ENCODE results near the gene KPNB1. TPM values are rescaled to one million over a fixed set of nuclear protein-coding genes. Genes with fewer than 3 reads are reported as not detected.

KPNB1 gene
- total RNA-seq, 1 experiment from 2014 or later, result 681 TPM

DNA sequence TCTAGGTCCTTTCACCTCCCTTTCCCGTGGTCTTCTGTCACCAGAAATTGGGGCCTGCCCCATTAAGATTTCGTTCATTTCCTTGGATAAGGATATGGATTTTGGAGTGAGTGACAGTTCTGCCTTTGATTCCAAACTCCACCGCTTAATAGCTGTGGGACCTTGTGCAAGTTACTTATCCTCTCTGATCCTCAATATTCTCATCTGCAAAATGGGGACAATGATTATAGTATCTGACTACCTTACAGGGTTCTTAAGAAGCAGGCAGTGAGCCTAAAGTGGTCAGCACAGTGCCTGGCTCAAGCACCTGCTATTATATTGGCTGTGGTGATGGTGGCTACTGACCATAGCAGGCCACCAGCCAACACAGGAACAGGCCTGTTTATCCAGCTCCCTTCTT, 59.9 kb downstream of the KPNB1 start:
- no peaks in the 10 kb centered on the region for H3K36me3 ChIP-seq
- peaks cover 22% of the 10 kb centered on the region for H3K27me3 ChIP-seq (replicated peaks)
- no peaks in the 10 kb centered on the region for H3K9me3 ChIP-seq (replicated peaks)
- no peak for DNase-seq (ENCODE audit: low read depth in 1 of 2, low spot score in 2 of 2)
- no peaks in the 10 kb centered on the region for H3K4me1 ChIP-seq (replicated peaks)
- no peak overlapping the region for H3K27ac ChIP-seq
- H3K4me3 ChIP-seq, result no peak overlapping the region

DNA sequence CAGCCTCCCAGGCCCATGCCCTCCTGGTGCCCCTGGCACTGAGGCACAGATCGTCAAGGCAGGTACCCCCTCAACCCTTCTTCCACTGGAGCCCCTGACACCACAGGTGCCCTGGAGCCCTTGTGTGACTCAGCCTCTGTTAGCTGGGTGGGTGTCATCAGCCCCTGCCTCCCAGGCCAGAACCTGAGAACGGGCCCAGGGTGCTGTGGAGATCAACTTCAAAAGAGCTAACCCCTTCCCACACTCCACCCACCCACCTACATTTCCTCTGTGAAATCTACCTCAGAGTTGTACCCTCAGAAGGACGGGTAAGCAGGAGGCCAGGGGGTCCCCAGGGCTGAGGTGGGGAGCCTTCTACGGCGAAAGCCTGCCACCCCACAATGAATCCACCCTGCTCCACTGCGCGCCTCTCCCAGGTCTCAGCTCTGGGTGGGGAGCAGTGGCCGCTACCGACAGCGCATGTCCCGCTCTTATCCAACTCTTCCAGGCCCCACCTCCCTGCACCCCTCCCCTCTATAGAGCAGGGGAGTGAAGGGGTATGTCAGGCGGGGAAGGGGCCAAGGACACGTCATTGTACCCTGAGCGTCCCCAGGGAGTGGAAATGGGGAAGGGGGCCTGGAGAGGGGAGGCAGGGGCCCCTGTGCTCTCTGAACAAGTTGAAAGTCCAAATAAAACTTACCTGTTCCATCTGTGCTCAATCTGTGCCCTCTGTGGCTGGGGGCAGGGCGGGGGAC, 61.8 kb downstream of the KPNB1 start:
- Histone ChIP-seq H3K9me3 (replicated peaks) (no peaks in the 10 kb centered on the region), H3K4me3 (no peak overlapping the region), H3K27ac (no peak overlapping the region), H3K27me3 (replicated peaks) (peaks cover 33% of the 10 kb centered on the region), H3K4me1 (replicated peaks) (no peaks in the 10 kb centered on the region), H3K36me3 (no peaks in the 10 kb centered on the region)
- no peak for DNase-seq (ENCODE audit: low read depth in 1 of 2, low spot score in 2 of 2)

DNA sequence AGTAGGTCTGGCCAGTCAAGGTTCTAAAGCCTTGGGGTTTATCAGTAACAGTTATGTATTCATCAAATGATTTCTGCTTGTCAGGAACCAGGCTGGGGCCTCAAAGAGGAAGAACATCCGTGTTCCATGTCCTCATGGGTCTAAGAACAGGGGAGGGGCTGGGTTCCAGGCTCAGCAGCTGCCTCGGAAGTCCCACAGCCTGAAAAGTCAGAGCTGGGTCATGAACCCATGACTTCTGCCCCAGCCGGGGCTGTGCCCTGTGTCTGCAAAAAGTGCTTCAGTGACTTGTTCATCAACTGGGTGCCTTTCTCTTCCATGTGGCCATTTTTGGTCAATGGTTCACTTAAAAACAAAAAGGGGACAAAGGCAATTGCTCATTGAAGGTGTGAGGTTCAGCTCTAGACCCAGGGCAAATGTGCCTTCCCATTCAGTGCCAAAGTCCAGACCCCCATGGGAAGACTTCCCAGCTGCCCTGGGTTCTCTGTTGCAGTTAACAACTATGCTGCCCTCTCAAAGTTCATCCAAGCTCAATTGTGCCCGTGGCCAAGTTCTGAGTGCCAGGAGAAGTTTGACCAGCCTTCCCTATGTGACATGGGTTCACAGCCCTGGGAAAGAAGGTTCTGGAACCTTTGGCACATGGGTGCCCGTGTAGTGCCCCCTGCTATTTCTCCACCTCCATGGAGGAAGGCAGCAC, 62.8 kb downstream of the KPNB1 start:
- H3K9me3 ChIP-seq (replicated peaks), result no peaks in the 10 kb centered on the region
- no peak for DNase-seq (ENCODE audit: low read depth in 1 of 2, low spot score in 2 of 2)
- H3K27ac ChIP-seq, result no peak overlapping the region
- no peaks in the 10 kb centered on the region for H3K36me3 ChIP-seq
- H3K4me1 ChIP-seq (replicated peaks), result no peaks in the 10 kb centered on the region; the same call in 1 of the 2 replicates
- no peak overlapping the region for H3K4me3 ChIP-seq
- H3K27me3 ChIP-seq (replicated peaks), result peaks cover 33% of the 10 kb centered on the region

DNA sequence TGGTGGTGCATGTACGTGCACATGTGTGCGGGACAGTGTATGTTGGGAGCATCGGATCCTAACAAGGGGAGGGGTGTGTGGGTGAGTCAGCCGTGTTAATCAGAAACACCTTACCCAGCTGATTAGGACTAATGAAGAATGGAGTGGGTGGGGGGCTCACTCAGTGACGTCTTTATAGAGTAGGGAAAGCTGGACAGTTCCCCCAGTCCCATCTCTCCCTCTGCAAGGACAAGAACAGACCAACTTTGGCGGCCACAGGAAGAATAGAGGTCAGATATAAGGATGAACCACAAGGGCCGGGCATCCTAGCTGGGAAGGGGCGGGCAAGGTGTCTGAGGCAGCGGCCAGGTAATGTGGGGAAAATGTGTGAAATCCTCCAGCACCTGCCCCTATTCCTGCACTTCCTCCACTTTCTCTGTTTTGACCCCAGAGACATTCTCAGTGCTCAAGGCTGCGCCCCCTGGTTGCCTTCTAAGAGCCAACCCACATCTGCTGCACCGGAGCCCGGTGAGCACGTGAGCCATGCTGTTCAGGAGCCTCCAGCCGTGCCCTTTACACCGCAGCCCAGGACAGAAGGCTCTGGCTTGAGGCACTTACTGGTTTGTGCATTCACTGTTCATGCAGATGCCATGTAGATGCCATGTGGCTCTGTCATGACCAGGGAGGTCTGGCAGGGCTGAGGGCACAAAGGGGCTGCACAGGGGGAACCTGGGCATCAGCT, 64.4 kb downstream of the KPNB1 start:
- Histone ChIP-seq H3K27ac (no peak overlapping the region), H3K4me3 (no peak overlapping the region), H3K36me3 (no peaks in the 10 kb centered on the region), H3K27me3 (replicated peaks) (peaks cover 37% of the 10 kb centered on the region), H3K9me3 (replicated peaks) (no peaks in the 10 kb centered on the region), H3K4me1 (replicated peaks) (peaks cover 16% of the 10 kb centered on the region)
- no peak for DNase-seq (ENCODE audit: low read depth in 1 of 2, low spot score in 2 of 2)

DNA sequence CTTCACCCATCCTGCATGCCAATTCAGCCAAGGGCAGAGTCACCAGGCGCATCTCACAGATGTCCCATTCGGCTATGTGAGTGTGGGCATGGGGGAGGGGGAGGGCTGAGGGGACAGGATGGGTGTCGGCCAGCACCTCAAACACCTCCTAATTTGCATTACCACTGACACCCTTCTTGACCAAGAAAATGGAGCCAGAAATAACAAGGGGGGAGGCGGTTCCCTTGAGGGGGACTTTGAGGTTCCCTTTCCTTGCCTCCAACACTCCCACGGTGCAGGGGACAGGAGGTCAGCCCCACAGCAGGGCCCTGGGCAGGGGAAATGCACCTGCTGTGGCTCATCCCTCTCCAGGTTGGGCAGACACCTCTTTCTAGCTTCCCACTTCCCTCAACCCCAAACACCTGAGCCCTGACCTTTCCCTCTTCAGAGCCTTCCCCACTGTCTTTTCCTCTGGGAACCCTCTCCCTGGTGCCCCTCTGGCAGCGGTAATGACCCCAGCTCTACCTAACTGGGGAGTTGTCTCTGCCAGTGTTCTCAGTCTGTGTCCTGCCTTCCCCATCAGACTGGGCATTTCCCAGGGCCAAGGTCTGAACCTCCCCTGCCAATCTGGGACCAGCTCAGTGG, 65.2 kb downstream of the KPNB1 start:
- no peak for DNase-seq (ENCODE audit: low read depth in 1 of 2, low spot score in 2 of 2)

DNA sequence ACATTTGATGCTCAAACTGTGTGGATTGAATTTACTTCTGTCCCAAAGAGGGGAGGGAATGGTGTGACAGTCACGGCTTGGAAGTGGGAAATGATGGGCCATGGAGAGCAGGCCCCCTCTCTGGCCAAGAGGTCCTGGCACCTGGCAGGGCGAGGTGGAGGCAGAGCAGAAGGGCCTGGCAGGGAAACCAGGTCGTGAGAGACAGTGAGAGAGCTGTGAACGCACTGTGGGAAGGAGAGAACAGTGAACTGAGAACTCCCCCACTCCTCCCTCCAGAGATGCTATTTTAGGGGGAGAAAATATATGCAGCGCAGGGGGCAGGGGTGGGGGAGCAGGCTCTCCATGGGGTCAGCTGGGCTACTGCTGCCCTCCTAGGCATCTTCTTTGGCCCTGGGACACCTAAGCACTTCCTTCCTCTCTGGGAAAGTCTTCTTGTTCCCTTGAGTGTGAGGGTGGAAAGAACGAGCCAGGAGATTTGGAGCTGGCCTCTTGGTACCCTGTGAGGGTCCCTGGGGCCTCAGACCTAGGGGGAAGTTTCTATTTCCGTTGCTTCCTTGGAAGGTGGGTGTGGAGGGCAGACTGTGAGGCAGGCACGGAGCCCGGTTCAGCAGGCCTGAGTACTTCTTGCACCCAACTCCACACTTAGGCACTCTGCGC, 66.1 kb downstream of the KPNB1 start:
- H3K27me3 ChIP-seq (replicated peaks), result peaks cover 37% of the 10 kb centered on the region
- no peaks in the 10 kb centered on the region for H3K9me3 ChIP-seq (replicated peaks)
- no peak overlapping the region for H3K4me3 ChIP-seq
- no peak for DNase-seq (ENCODE audit: low read depth in 1 of 2, low spot score in 2 of 2)
- H3K4me1 ChIP-seq (replicated peaks), result peaks cover 33% of the 10 kb centered on the region
- H3K27ac ChIP-seq, result no peak overlapping the region
- no peaks in the 10 kb centered on the region for H3K36me3 ChIP-seq

More for the DNA sequence above, 65.2 kb downstream of the KPNB1 start:
- no peaks in the 10 kb centered on the region for H3K9me3 ChIP-seq (replicated peaks)
- H3K27me3 ChIP-seq (replicated peaks), result peaks cover 37% of the 10 kb centered on the region
- peaks cover 24% of the 10 kb centered on the region for H3K4me1 ChIP-seq (replicated peaks)
- no peak overlapping the region for H3K27ac ChIP-seq
- H3K4me3 ChIP-seq, result no peak overlapping the region
- no peaks in the 10 kb centered on the region for H3K36me3 ChIP-seq

DNA sequence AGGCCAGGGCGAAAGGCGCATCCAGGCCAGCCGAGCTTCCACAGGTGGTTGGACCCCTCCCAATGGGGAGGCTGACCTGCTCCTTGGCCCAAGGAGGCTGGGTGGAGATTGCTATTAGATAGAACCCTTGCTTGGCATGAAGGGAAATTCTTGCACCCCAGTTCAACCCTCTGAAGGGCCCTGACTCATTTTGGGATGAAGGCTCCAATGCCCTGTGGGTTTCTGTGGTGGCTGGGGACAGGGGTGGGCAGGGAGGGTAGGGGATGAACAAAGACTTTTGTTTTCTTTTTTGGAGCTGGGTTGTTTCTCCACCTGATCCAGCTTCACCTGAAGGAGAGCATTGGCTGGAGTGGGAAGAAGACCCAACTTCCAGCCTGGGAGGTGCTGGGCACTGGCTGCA, 66.7 kb downstream of the KPNB1 start:
- Histone ChIP-seq H3K4me1 (replicated peaks) (peaks cover 38% of the 10 kb centered on the region), H3K9me3 (replicated peaks) (no peaks in the 10 kb centered on the region), H3K4me3 (no peak overlapping the region), H3K27ac (no peak overlapping the region), H3K27me3 (replicated peaks) (peaks cover 37% of the 10 kb centered on the region), H3K36me3 (no peaks in the 10 kb centered on the region)
- no peak for DNase-seq (ENCODE audit: low read depth in 1 of 2, low spot score in 2 of 2)

DNA sequence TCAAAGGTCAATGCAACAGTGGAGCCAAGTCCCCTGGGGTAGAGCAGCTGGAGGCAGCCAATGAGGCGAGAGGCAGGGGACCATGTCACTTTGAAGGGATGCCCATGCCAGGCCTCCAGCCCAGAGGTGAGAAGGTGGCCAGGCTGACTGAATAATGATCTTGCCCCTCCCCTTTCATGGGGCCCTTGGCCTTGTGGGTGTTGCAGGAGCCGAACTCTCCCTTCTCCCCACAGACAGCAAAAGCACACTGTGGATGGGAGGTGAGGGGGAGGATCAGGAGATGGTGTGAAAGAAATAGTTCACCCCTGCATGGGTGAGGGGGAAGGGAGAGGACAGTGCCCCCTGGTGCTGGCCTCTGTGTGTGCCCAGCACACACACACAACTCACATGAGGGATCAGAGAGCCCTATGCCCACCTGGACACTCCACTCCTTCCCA, 67.6 kb downstream of the KPNB1 start:
- Histone ChIP-seq H3K27me3 (replicated peaks) (peaks cover 37% of the 10 kb centered on the region), H3K27ac (no peak overlapping the region), H3K4me1 (replicated peaks) (peaks cover 44% of the 10 kb centered on the region), H3K4me3 (no peak overlapping the region), H3K9me3 (replicated peaks) (no peaks in the 10 kb centered on the region), H3K36me3 (no peaks in the 10 kb centered on the region)
- DNase-seq (ENCODE audit: low read depth in 1 of 2, low spot score in 2 of 2), result no peak

DNA sequence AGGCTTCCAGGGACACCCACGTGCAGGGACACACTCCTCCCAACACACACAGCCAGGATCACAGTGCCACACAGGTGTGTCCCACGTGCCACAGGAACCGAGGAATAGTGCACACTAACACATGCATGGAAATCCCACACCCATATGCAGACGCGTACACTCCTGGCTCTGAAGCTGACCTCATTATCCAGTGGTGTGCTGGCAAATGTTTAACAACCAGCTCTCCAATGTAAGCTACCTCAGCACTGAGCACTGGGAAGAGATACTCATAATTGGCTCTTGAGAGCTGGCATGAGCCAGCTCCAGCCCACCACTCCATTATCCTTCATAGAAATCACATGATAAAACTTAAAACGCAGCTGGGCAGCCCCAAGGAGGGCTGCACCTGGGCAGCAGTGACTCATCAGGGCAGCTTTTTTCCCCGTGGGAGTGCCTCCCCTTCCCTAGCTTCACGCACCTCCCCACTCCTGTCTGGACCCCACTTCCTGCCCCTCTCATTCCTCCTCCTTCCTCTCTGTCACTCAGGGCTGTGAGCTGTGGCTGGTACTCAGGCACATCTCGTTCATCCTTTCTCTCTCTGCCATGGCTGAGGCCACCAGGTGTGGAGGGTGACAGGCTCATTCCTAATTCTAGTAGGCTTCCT, 68.4 kb downstream of the KPNB1 start:
- DNase-seq (ENCODE audit: low read depth in 1 of 2, low spot score in 2 of 2), result no peak
- H3K9me3 ChIP-seq (replicated peaks), result no peaks in the 10 kb centered on the region
- H3K4me1 ChIP-seq (replicated peaks), result peaks cover 44% of the 10 kb centered on the region
- H3K27me3 ChIP-seq (replicated peaks), result peaks cover 29% of the 10 kb centered on the region
- no peak overlapping the region for H3K27ac ChIP-seq
- no peak overlapping the region for H3K4me3 ChIP-seq
- H3K36me3 ChIP-seq, result no peaks in the 10 kb centered on the region

DNA sequence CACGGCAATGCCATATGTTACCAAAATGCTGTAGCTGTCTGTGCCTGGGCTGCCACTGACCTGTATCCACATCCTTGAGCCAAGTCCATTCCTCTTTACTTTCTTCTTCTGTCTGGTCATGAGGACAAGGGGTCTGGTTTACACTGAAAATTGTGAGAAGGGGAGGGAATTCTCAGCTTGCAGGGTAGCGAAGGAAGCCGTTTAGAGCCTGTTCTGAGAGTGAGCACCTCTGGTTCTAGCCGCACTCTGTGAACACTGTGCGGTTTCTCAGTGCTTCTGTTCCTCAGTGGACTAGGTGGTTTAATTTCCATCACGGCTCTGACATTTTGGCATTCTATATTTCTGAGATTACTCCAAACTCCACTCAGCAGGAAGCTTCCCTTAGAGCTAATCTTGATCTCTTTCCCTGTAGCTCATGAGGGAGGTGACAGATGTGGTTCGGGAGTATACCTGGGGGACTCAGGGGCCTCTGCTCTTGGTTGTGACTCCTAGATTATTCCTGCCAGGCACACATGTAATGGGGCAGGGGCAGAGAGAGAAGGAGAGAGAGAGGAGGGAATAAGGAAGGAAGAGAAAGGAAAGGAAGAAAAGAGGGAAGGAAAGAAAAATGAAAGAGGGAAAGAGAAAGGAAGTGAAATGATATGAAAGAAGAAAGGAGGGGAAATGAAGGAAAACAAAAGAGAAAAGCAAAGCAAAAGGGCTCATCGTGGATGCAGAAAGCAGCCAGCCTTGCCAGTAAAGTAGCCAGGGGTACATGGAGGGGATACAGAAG, 69.1 kb downstream of the KPNB1 start:
- Histone ChIP-seq H3K36me3 (no peaks in the 10 kb centered on the region), H3K27me3 (replicated peaks) (peaks cover 26% of the 10 kb centered on the region), H3K27ac (no peak overlapping the region), H3K9me3 (replicated peaks) (no peaks in the 10 kb centered on the region), H3K4me1 (replicated peaks) (peaks cover 44% of the 10 kb centered on the region), H3K4me3 (no peak overlapping the region)
- no peak for DNase-seq (ENCODE audit: low read depth in 1 of 2, low spot score in 2 of 2)

DNA sequence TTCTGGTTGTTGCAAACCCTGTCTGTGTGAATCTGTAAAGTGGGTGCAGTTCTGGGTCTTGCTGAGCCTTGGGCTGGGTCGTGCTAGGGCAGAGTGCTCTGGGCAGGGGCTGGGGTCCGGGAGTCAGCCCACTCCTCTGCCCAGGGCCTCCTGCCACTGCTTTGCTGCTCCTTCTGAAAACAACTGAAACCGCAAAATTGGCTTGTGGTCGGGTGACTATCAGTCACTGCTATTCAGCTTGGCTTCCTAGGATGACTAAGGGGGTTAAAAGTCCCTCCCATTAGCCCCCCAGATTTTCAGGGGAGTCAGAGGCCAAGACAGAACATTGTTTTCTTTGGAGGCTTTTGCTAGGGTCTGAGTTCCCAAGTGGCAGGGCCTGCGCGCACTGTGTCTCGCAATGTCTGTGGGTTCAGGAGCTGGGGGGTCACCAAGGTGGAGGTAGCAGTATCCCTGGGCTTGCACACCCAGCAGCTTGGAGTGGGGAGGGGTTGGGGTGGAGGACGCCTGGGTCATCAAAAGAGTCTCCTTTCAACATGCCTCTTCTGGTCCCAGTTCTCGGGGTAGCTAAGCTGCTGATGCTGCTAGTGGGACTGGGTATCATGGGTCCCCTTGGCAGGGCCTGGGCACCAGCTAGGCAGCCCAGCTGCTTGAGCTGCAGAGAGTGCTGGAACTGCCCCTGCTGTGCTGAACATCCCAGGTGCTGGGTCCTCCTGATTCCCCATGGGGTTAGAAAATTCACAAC, 69.9 kb downstream of the KPNB1 start:
- peaks cover 25% of the 10 kb centered on the region for H3K27me3 ChIP-seq (replicated peaks)
- H3K4me3 ChIP-seq, result no peak overlapping the region
- H3K4me1 ChIP-seq (replicated peaks), result peaks cover 44% of the 10 kb centered on the region
- no peaks in the 10 kb centered on the region for H3K9me3 ChIP-seq (replicated peaks)
- no peaks in the 10 kb centered on the region for H3K36me3 ChIP-seq
- no peak overlapping the region for H3K27ac ChIP-seq
- peak; percentile 87 to 92 for DNase-seq (ENCODE audit: low read depth in 1 of 2, low spot score in 2 of 2)

DNA sequence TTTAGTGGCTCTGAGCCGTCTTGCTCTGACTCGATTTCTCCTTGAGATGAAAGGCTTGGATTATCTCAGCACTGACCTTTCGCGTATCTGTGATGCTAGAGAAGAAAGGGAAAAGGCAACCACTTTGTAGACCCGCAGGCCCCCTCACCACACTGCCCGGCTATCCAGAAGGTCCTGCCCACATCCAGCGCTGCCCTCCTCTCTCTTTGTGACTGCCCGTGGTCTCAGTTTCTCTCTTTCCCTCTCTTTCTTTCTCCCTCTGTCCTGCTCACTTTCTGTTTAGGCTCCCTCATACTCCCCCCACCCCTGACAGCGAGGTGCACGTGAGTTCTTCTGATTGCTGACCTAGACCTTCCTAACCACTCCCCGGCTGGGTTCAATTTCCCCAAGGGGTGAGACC, 70.5 kb downstream of the KPNB1 start:
- Histone ChIP-seq H3K27ac (no peak overlapping the region), H3K4me1 (replicated peaks) (peaks cover 44% of the 10 kb centered on the region), H3K9me3 (replicated peaks) (no peaks in the 10 kb centered on the region), H3K36me3 (no peaks in the 10 kb centered on the region), H3K27me3 (replicated peaks) (peaks cover 23% of the 10 kb centered on the region), H3K4me3 (no peak overlapping the region)
- DNase-seq (ENCODE audit: low read depth in 1 of 2, low spot score in 2 of 2), result no peak

Data from SJSA1 (cell line).